ENCODE data around the gene SESN2.

Gene SESN2, protein sequence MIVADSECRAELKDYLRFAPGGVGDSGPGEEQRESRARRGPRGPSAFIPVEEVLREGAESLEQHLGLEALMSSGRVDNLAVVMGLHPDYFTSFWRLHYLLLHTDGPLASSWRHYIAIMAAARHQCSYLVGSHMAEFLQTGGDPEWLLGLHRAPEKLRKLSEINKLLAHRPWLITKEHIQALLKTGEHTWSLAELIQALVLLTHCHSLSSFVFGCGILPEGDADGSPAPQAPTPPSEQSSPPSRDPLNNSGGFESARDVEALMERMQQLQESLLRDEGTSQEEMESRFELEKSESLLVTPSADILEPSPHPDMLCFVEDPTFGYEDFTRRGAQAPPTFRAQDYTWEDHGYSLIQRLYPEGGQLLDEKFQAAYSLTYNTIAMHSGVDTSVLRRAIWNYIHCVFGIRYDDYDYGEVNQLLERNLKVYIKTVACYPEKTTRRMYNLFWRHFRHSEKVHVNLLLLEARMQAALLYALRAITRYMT

DNA sequence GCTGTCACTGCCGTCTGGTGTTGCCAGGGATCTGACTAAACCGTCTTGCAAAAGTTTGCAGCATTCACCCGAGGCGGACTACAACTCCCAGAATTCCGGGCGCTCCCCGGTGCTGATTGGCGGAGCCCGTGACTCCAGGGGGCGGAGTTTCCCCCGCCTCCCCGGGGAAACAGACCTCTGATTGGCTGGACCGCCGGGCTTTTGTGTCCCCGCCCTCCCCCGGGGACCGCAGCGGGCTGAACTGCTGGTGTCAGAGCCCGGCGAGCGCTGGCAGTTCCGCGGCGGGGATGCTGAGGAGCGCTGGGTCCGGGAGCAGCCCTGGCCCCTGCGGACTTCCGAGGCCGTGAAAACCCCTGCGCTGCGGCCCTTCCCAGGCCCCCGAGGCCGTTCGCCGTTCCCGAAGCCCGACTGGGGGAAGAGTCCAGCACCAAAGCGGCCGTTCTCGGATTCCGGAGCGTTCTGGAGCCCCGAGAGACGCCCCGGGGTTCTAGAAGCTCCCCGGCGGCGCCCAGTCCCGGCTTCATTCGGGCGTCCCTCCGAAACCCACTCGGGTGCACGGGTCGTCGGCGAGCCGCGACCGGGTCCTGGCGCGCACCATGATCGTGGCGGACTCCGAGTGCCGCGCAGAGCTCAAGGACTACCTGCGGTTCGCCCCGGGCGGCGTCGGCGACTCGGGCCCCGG, at the start of gene SESN2:
TSS of gene SESN2 (plus strand) at position 267 of the 682 bp plus-strand sequence. CDS start at position 597, 330 bp downstream.
- peak; percentile 99 for DNase-seq

DNA sequence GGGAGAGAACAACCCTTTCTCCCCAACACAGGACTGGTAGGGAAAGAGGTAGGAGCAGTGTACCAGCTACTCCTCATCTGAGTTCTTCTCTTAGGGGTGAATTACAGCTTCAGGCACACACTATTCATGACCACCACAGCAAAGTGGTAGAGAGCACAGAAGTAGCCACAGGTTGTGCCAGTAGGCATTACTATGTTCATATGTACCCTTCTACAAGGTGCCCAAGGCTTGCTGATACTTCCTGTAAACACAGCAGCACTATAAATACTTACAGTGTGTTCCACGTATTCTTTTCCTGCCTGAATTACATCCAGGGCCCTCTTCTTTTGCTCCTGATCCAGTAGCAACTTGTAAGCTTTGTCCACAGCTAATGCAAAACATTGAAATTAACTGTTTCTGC, 49.6 kb upstream of the SESN2 start:
- DNase-seq: no peak

DNA sequence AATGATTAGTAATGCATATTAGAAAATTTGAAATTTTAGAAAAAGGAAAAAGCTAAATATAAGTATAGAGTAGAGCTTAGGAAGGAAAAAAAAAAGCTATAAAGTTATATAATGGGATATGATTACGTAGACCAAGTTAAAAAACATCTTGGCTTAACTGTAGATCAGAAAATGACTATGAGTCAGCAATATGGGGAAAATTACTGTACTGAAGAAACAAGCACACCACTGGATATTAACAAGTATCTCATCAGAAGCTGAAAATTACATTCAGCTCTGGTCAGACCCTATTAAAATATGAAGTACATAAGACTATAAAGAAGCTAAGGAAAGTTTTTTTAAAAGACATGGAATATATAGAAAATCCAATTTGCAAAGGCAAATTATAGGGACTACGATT, 46.0 kb upstream of the SESN2 start:
- no peak for DNase-seq

DNA sequence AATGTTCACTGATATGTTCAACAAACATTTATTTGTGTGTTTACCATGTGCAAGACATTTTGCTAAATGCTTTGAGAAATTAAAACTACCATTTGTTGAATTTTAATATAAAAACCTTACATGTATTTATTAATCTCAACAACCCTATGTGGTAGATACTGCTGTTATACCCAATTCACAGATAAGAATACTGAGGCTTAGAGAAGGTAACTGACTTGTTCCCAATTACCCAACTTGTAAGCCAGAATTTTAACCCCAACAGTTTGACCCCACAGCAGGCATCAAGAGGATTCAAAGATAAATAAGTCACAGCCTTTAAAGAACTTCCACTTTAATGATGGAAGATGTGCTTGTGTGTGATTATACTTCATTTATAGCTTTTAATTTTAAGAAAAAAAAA, 30.2 kb upstream of the SESN2 start:
- no peak for DNase-seq

DNA sequence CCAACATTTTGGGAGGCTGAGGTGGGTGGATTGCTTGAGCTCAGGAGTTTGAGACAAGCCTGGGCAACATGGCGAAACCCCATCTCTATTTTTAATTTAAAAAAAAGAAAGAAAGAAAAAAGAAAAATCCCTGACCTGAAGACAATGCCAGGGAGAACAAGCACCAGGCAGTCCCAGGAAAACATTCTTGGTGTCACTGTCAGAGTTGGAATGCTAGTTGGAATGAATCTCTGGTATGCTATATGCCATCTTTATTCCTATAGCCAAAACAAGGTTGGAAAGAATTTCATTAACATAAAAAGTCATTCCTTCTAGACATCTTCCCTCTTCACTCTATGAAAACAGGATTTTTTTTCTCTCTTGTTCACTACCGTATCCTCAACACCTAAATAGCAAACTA, 29.3 kb upstream of the SESN2 start:
- no peak for DNase-seq

DNA sequence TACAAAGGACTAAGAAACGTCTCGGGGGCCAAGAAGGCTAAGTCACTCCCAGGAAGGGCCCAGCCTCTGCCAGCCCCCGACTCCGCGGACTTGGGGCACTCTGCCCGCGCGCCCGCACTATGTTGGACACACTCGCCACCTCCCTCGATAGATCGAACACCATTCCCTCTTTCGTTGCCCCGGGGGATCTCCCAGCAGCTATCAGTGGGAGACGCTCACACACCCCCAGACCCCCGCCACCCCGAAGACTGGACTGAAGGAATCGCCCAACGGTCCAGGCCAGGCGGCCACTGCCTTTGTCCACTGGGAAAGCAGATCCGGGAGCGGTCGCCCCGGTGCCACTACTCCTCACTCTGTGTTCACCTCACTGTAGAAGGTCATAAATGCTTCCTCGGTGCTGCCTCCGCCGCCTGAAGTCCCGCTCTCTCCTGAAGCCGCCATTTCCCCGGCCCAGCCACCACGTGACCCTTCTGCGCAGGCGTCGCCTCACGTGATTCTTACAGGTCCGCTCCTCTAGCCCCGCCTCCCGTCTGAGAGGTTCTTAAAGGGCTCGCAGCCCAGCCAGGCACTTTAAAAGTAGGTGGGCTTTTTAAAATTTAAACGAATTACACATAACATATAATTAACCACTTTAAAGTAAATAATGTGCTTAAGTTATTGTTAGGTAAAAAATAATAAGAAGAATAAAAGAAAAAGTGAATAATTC, 26.6 kb upstream of the SESN2 start, which contains the start of gene DNAJC8:
TSS of gene DNAJC8 (minus strand) at position 472 of the 706 bp plus-strand sequence. CDS start at position 441, 31 bp downstream.
- DNase-seq: peak; percentile 91

DNA sequence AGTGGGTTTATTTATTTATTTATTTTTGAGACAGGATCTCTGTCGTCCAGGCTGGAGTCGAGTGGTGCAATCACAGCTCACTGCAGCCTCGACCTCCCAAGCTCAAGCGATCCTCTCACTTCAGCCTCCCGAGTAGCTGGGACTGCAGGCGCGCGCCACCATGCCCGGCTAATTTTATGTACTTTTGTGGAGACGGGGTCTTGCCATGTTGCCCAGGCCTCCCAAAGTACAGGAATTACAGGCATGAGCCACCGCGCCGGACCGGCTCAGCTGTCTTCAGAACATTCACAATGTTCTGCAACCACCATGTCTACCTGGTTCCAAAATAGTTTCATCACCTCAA, 26.1 kb upstream of the SESN2 start:
- no peak for DNase-seq

DNA sequence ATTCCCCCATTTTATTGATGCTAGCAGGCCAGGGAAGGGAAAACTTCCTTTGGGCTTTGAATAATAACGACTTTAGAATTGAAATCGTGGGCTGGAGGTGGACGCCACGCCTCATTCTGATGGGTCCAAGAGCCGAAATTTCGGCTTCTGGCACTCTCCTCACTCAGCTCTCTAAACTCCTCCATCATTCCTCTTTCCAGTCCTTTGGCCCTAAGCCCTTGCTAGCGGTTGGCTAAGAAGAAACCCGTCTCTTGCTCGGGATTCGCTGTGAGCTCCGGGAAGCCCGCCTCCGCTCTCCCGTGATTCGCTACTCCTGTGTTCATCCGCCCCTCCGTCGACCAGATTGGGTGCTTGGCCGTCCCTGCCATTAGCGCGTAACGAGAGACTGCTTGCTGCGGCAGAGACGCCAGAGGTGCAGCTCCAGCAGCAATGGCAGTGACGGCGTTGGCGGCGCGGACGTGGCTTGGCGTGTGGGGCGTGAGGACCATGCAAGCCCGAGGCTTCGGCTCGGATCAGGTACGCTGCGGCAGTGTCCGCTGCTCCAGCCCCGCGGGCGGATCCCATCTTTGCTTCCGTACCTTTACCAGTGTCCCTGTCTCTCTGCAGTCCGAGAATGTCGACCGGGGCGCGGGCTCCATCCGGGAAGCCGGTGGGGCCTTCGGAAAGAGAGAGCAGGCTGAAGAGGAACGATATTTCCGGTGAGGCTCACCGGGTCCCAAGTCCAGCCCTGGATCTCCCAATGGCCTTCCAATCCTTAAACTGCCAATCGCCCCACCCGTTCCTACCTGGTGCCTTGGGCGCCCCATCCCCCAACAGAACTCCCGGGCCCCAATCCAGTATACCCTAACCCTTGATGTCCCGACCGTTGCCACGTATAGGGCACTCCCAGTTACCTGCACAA, 23.3 kb upstream of the SESN2 start, which contains the start of gene ATP5IF1:
TSS of gene ATP5IF1 (plus strand) at position 370 of the 901 bp plus-strand sequence. CDS start at position 430, 60 bp downstream.
- peak; percentile 92 for DNase-seq

DNA sequence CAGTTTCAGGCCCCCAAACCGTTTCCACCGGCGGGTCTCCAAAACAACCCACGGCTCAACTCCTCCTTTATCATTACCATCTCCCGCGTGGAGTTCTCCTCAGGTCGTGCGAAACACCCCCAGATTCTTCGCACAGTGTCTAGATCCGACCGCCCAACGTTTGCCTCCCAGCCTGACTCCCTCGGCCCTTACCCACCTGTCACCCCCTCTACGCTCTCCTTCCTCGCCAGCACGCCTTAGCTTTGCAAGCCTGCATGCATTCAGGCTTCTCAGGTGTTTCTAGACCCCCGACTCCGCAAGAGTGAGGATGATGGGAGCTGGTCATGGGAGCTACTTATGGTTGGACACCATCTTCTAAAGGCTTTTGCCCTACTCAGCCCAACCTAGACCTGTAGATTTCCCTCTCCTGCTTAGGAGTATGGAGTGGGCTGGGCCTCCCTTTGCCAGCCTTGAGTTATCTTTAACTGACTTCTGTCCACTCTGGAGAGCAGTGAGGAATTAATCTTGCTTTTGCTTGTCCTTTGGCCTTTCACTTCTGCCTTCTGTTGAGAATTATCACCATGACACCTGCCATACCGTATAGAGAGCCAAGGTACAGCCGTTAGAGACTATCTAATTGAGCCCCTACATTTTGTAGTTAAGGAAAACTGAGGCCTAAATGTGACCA, 22.5 kb upstream of the SESN2 start:
- no peak for DNase-seq

DNA sequence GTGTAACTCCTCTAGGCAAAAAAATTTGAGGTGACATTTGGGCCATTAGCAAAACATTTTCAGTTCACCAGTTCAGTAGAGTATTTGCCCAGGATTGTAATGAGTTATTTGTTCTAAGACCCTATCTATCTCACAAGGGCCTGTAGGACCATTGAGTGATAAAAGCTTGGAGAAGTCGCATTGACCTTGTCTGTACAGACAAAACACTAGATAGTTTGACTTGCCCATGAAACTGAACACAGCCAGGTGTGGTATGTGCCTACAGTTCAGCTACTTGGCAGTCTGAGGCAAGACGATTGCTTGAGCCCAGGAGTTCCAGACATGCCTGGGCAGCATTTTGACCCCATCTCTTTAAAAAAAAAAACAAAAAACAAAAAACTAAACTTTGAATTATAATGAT, 20.3 kb upstream of the SESN2 start:
- DNase-seq: no peak

DNA sequence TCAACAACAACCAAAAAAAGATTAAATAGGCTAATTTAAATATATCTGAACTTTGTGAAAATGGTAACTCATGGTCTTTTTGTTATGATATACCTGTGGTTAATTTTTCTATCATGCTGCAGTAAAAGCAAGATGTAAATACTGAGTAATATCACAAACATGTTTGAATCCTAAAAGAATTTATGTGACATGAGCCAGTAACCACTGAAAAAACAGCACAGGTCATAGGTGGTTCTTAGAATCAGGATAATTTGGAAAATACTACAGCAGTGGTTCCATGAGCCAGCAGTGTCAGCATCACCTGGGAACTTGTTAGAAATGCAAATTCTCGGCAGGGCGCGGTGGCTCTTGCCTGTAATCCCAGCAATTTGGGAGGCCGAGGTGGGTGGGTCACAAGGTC, 19.3 kb upstream of the SESN2 start:
- no peak for DNase-seq

DNA sequence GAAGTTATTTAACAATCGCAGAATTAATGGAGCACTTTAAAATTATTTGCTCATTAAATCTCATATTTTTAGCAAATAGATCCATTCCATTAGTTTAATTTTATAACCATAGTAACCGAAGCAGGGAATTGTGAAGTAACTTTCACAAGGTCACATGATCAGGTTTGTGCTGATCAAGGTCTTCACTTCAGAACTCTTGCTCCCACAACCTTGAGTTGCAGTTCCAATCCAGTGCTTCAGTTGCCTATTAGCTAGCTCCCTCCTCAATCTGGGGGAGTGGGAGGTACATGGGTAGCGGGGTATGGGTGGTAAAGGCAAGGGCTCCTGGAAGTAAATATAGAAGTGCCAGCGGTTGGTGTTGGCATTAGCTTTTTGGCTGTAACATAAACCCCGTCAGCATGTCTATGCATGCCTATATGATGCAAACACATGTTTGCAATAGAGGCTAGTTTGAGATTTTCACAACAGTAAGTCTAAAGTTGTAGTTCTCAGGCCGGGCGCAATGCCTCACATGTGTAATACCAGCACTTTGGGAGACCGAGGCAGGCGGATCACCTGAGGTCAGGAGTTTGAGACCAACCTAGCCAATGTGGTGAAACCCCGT, 17.6 kb upstream of the SESN2 start:
- DNase-seq: no peak

DNA sequence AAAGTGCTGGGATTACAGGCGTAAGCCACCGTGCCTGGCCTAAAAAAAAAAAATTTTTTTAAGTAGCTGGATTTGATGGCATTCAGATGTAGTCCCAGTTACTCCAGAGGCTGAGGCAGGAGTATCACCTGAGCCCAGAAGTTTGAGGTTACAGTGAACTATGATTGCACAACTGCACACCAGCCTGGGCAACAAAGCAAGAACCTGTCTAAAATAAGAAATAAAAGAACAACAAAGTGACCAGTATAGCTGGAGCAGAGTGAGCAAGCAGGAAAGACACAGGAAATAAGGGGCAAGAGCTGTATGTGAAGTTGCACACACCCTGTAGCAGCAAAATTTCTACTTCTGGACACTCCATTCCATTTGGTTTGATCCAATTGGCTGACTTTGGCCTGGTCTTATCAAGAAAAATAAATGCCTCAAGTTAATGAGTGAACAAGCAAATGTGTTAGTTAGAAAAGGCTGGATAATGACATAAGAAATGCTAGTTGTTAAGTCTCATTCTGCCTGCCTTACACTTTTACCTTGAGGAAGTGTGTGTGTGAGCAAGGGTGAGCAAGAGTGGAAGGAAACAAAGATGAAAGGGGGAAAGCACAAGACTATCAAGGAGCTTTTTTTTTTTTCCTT, 15.5 kb upstream of the SESN2 start:
- no peak for DNase-seq

DNA sequence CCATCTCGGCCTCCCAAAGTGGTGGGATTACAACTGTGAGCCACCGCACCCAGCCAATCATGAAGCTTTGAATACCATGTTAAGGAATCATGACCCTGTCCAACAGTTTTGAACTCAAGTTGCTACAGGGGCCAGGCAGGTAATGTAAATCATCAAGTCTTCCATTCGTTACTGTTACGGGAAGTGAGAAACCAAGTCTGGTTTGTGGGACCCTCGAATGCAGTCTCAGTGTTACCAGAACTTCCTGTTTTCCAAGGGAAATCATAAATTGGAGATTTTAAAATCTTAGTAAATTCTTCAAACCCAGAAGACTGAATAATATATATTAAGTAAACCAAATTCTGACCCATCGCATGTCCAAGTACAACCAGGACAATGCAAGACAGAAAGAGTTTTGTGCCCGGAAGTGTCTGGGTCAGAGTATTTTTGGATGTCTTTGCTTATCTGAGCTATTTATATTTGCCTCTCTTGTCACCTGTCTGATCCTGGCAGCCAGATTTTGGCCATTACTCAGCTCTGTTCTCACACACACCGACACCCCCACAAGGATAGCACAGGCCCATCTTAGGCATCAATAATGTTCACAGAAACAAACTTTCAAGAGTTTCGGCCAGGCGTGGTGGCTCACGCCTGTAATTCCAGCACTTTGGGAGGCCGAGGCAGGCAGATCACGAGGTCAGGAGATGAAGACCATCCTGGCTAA, 14.6 kb upstream of the SESN2 start:
- DNase-seq: no peak

DNA sequence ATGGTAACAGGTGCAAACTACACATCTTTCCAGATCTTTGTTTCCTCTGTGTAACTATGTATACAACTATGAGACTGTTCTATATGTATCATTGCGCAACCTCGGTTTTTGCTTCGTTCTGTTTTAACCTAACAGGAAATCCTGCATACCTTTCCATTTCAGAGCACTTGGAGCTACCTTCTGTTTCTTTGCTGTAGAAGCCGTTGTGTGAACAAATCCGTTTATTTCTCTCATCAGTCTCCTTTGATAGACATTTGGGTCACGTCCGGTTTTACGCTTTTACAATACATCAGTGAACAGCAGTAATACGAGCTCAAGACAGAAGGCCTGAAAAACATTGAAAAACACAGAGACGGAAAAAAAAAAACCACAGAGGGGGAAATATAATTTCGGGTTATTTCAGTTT, 12.9 kb upstream of the SESN2 start:
- no peak for DNase-seq

DNA sequence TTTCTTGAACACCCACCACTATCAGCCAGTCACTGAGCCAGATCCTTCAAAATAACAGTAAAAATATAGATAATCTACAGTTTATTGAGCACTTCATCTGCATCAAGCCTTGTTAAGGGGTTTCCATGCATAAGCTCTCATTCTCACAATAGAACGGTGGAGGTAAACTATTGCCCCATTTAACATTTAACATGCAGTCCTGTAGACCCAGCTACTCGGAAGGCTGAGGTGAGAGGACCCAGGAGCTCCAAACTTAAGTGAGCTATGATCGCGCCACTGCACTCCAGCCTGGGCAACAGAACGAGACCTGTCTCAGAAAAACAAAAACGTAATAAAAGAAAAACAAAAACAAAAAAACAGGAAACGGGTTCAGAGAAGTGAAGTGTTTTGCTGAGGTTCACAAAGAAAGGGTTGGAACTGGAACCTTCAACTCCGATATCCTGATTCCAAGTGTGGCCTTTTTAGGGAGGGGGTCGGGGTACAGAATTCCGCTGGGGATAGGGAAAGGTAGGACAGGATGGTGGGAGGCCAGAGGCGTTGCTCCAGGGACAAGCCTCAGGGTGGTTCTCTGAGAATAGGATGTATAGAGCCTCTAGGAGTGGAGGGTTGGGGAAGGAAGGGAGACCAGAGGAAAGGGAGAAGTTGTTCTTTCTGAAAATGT, 11.6 kb upstream of the SESN2 start:
- no peak for DNase-seq

DNA sequence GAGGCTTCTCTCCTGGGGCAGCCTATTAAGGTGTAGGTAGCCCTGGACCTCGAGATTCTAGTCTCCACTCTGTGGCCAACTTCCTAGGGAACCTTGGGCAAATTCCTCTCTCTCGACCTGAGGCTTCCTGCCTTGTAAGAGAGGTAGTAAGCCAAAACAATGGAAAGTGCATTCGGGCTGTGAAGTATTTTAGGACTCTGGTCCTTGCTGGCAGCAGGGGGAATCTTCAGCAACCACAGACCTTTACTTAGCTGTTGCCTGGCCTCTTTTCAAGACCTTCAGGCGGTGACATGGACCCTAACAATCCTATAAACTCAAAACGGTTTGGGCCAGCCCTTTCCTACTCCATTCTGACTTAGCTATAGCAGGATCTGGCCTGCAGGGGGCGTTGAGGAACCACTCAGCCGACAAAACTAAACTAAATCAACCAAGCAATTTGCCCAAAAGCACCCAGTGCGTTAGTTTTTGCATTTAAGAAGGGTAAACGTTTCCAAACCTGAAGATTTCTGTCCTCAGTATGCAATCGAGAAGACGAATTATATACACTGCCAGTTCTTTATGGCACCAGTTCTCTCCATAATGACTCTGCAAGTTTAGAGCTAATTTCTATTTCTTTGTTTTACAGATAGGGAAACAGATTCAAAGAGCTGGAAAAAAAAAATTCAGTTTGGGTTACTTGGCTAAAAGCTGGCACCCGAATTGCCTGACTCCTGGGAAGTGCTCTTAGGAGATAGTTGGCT, 10.9 kb upstream of the SESN2 start:
- peak; percentile 70 for DNase-seq

DNA sequence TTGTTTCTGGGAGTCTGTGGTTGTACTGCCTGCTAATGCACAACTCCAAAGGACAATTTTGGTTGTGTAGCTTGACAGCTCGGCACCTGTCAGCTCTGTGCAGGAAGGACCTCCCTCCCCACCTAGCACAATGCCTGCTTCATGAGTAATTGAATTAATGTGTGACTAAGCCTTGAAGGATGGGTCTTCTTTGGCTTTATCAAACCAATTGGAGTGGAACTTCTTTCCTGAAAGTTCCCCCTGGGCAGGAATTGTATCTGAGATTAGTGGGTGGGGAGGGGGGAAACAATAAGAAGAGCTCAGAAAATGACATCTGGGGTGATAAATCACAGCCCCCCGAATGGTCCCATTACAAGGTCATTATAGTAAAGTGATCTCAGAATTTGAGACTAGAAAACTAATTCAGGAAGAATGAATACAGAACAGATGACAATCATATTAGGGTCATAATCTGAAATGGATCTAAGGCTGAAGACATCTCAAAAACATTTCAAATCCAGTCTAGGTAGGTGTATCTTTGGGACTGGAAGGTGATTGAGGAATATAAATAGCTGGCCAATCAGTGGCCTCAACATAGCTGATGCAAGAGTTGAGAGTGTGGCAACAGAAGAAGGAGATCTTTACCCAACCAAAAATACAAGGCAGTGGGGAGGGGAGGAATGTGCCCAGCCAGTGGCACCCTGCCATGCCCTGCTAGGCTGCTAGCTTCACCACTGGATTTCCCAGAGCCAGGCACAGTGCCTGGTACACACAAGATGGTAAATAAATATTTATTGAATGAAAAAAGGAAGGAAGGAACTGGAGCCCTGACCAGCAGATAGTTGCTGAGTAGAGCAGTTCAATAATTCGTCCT, 10.1 kb upstream of the SESN2 start:
- no peak for DNase-seq
